Activated T-cell treated with anti-CD3 and anti-CD28 coated beads, Interleukin-2, amount 50 U/mL, for 24 hours (primary cell): ENCODE data around the gene ADAM12.

Source experiments
- DNase-seq: peaks from one replicate; pipeline ENCODE4 v3.0.0-alpha.2; 2020
- H3K27ac Mint-ChIP-seq: 2 replicates; pipeline ENCODE4 v1.8.0; 2020; ENCODE audit warnings: mild to moderate bottlenecking, mixed read lengths
- H3K27me3 Mint-ChIP-seq: 2 replicates; pipeline ENCODE4 v1.8.0; 2020; ENCODE audit warnings: mixed read lengths
- H3K36me3 Mint-ChIP-seq: 2 replicates; pipeline ENCODE4 v1.8.0; 2020; ENCODE audit warnings: low read depth, mixed read lengths
- H3K4me1 Mint-ChIP-seq: 2 replicates; pipeline ENCODE4 v1.8.0; 2020; ENCODE audit warnings: low read depth, mixed read lengths
- H3K4me3 Mint-ChIP-seq: 2 replicates; pipeline ENCODE4 v1.8.0; 2020; ENCODE audit warnings: mild to moderate bottlenecking, moderate library complexity, mixed read lengths
- H3K9me3 Mint-ChIP-seq: 2 replicates; pipeline ENCODE4 v1.8.0; 2020; ENCODE audit warnings: mixed read lengths

The ADAM12 gene

GRCh38 chr10:126421756-126422256 lies 33.5 kb upstream of the ADAM12 start:
- Mint-ChIP-seq H3K9me3 (peaks cover 13% of the 10 kb centered on the region), H3K36me3 (no peaks in the 10 kb centered on the region), H3K27ac (no peak overlapping the region)

GRCh38 chr10:126420567-126421300 lies 32.5 kb upstream of the ADAM12 start:
- Mint-ChIP-seq H3K9me3 (peaks cover 19% of the 10 kb centered on the region), H3K27ac (no peak overlapping the region), H3K27me3 (no peaks in the 10 kb centered on the region), H3K36me3 (no peaks in the 10 kb centered on the region), H3K4me3 (no peak overlapping the region), H3K4me1 (no peaks in the 10 kb centered on the region)
- DNase-seq = no peak

More at GRCh38 chr10:126421756-126422256, 33.5 kb upstream of the ADAM12 start:
- H3K27me3 Mint-ChIP-seq = no peaks in the 10 kb centered on the region
- no peak for DNase-seq
- H3K4me1 Mint-ChIP-seq = peaks cover 1% of the 10 kb centered on the region
- no peak overlapping the region for H3K4me3 Mint-ChIP-seq

- no peak overlapping the region for H3K27ac Mint-ChIP-seq
- no peaks in the 10 kb centered on the region for H3K36me3 Mint-ChIP-seq
- H3K4me1 Mint-ChIP-seq = no peaks in the 10 kb centered on the region
- H3K9me3 Mint-ChIP-seq = peaks cover 9% of the 10 kb centered on the region
- H3K4me3 Mint-ChIP-seq = no peak overlapping the region
- DNase-seq = no peak
- no peaks in the 10 kb centered on the region for H3K27me3 Mint-ChIP-seq
These were observed 29.0 kb upstream of the ADAM12 start for GRCh38 chr10:126417220-126417825.

GRCh38 chr10:126409821-126410220 lies 21.5 kb upstream of the ADAM12 start:
- no peak overlapping the region for H3K4me3 Mint-ChIP-seq
- no peaks in the 10 kb centered on the region for H3K4me1 Mint-ChIP-seq
- no peaks in the 10 kb centered on the region for H3K36me3 Mint-ChIP-seq
- no peak overlapping the region for H3K27ac Mint-ChIP-seq
- no peaks in the 10 kb centered on the region for H3K27me3 Mint-ChIP-seq
- H3K9me3 Mint-ChIP-seq = no peaks in the 10 kb centered on the region
- DNase-seq = no peak

- Mint-ChIP-seq H3K4me3 (no peak overlapping the region), H3K36me3 (no peaks in the 10 kb centered on the region), H3K27me3 (no peaks in the 10 kb centered on the region), H3K9me3 (no peaks in the 10 kb centered on the region), H3K4me1 (no peaks in the 10 kb centered on the region), H3K27ac (no peak overlapping the region)
- no peak for DNase-seq
These were observed 20.8 kb upstream of the ADAM12 start for GRCh38 chr10:126408953-126409641.

GRCh38 chr10:126407831-126408230 lies 19.6 kb upstream of the ADAM12 start:
- Mint-ChIP-seq H3K27ac (no peak overlapping the region), H3K9me3 (no peaks in the 10 kb centered on the region), H3K4me3 (no peak overlapping the region), H3K36me3 (no peaks in the 10 kb centered on the region), H3K27me3 (no peaks in the 10 kb centered on the region), H3K4me1 (no peaks in the 10 kb centered on the region)
- no peak for DNase-seq

- Mint-ChIP-seq H3K36me3 (no peaks in the 10 kb centered on the region), H3K27ac (no peak overlapping the region), H3K9me3 (no peaks in the 10 kb centered on the region), H3K4me3 (no peak overlapping the region), H3K4me1 (no peaks in the 10 kb centered on the region), H3K27me3 (no peaks in the 10 kb centered on the region)
- no peak for DNase-seq
These were observed 17.0 kb upstream of the ADAM12 start for GRCh38 chr10:126405239-126405775.

GRCh38 chr10:126402721-126403695 lies 14.7 kb upstream of the ADAM12 start:
- no peaks in the 10 kb centered on the region for H3K9me3 Mint-ChIP-seq

GRCh38 chr10:126400641-126401040 lies 12.4 kb upstream of the ADAM12 start:
- no peaks in the 10 kb centered on the region for H3K36me3 Mint-ChIP-seq
- H3K9me3 Mint-ChIP-seq = no peaks in the 10 kb centered on the region

More at GRCh38 chr10:126402721-126403695, 14.7 kb upstream of the ADAM12 start:
- no peak overlapping the region for H3K4me3 Mint-ChIP-seq
- H3K4me1 Mint-ChIP-seq = no peaks in the 10 kb centered on the region
- no peak overlapping the region for H3K27ac Mint-ChIP-seq
- DNase-seq = no peak
- H3K36me3 Mint-ChIP-seq = no peaks in the 10 kb centered on the region
- no peaks in the 10 kb centered on the region for H3K27me3 Mint-ChIP-seq

GRCh38 chr10:126398924-126399323 lies 10.6 kb upstream of the ADAM12 start:
- Mint-ChIP-seq H3K9me3 (no peaks in the 10 kb centered on the region), H3K27ac (no peak overlapping the region), H3K27me3 (no peaks in the 10 kb centered on the region), H3K4me1 (no peaks in the 10 kb centered on the region), H3K4me3 (no peak overlapping the region), H3K36me3 (no peaks in the 10 kb centered on the region)
- DNase-seq = no peak

More at GRCh38 chr10:126400641-126401040, 12.4 kb upstream of the ADAM12 start:
- no peak for DNase-seq
- no peaks in the 10 kb centered on the region for H3K4me1 Mint-ChIP-seq
- no peaks in the 10 kb centered on the region for H3K27me3 Mint-ChIP-seq
- no peak overlapping the region for H3K4me3 Mint-ChIP-seq
- H3K27ac Mint-ChIP-seq = no peak overlapping the region

GRCh38 chr10:126398383-126398743 lies 10.1 kb upstream of the ADAM12 start:
- H3K36me3 Mint-ChIP-seq = no peaks in the 10 kb centered on the region
- DNase-seq = no peak
- no peaks in the 10 kb centered on the region for H3K27me3 Mint-ChIP-seq
- H3K4me1 Mint-ChIP-seq = no peaks in the 10 kb centered on the region
- peaks cover 3% of the 10 kb centered on the region for H3K9me3 Mint-ChIP-seq
- H3K4me3 Mint-ChIP-seq = no peak overlapping the region
- H3K27ac Mint-ChIP-seq = no peak overlapping the region

- Mint-ChIP-seq H3K36me3 (no peaks in the 10 kb centered on the region), H3K4me1 (no peaks in the 10 kb centered on the region), H3K9me3 (peaks cover 3% of the 10 kb centered on the region), H3K27ac (no peak overlapping the region), H3K27me3 (no peaks in the 10 kb centered on the region), H3K4me3 (no peak overlapping the region)
- no peak for DNase-seq
These were observed 9.5 kb upstream of the ADAM12 start for GRCh38 chr10:126397640-126398382.

GRCh38 chr10:126397156-126397555 lies 8.9 kb upstream of the ADAM12 start:
- DNase-seq = no peak
- Mint-ChIP-seq H3K4me1 (no peaks in the 10 kb centered on the region), H3K27me3 (no peaks in the 10 kb centered on the region), H3K9me3 (peaks cover 3% of the 10 kb centered on the region), H3K4me3 (no peak overlapping the region), H3K27ac (no peak overlapping the region), H3K36me3 (no peaks in the 10 kb centered on the region)
